ENCODE results near the gene KIFC1. TPM values are rescaled to one million over a fixed set of nuclear protein-coding genes. Genes with fewer than 3 reads are reported as not detected.

KIFC1 gene
- total and polyA plus RNA-seq, 2 donors (not counting 1 experiment from before 2014, with no cell fraction given), result 5.3 to 8.0 TPM

GRCh38 chr6:33417128-33417902, 25.7 kb downstream of the KIFC1 start:
- no peak overlapping the region for H2AFZ ChIP-seq (ENCODE audit: low read length)
- H3K9me3 ChIP-seq (ENCODE audit: control insufficient read depth, insufficient read depth, low read depth, low read length), result no peaks in the 10 kb centered on the region
- H3K79me2 ChIP-seq (ENCODE audit: control insufficient read depth, insufficient read depth, low read length), result peaks cover 55% of the 10 kb centered on the region
- peak overlapping the region; percentile 93 for H3K9ac ChIP-seq (ENCODE audit: insufficient read depth, low read length)
- H4K20me1 ChIP-seq (ENCODE audit: control insufficient read depth, extremely low read depth, insufficient read depth, low read length), result no peaks in the 10 kb centered on the region
- H3K27me3 ChIP-seq (ENCODE audit: control insufficient read depth, insufficient read depth, low read length), result no peaks in the 10 kb centered on the region
- H3K27ac ChIP-seq (ENCODE audit: insufficient read depth, low read length), result peak overlapping the region; percentile 100
- peak overlapping the region; percentile 85 for H3K4me2 ChIP-seq (ENCODE audit: extremely low read depth, insufficient read depth, low read length)
- TF ChIP-seq EZH2 (IDR thresholded peaks at IDR 0.05; ENCODE audit: low read length, missing control alignments), result no peak
- no peak for TF ChIP-seq CTCF (conservative IDR thresholded peaks at IDR 0.05 in 1 of 2, IDR thresholded peaks at IDR 0.05 in 1 of 2; ENCODE audit: low read depth in 1 of 2, low read length in 2 of 2)
- peaks cover 7% of the 10 kb centered on the region for H3K36me3 ChIP-seq (ENCODE audit: control insufficient read depth, insufficient read depth, low read length)
- peak overlapping the region; percentile 77 to 95 (median 83) for H3K4me3 ChIP-seq (replicated peaks in 1 of 4; ENCODE audit: control extremely low read depth in 1 of 4, insufficient read depth in 1 of 4, low read depth in 3 of 4, low read length in 4 of 4)
- peak; percentile 72 to 89 for DNase-seq (ENCODE audit: low read depth in 2 of 2)
- H3K4me1 ChIP-seq (ENCODE audit: control insufficient read depth, extremely low read depth, insufficient read depth, low read length), result peaks cover 24% of the 10 kb centered on the region

GRCh38 chr6:33417903-33418689, 26.5 kb downstream of the KIFC1 start, which contains the start of gene CUTA:
Gene CUTA (minus strand): TSS chr6:33418107. CDS start chr6:33418000, 107 bp downstream.
- Histone ChIP-seq H3K27me3 (ENCODE audit: control insufficient read depth, insufficient read depth, low read length) (no peaks in the 10 kb centered on the region), H3K9ac (ENCODE audit: insufficient read depth, low read length) (peak within 1 kb of the TSS; percentile 93), H2AFZ (ENCODE audit: low read length) (peak within 1 kb of the TSS; percentile 54), H3K4me2 (ENCODE audit: extremely low read depth, insufficient read depth, low read length) (peak within 1 kb of the TSS; percentile 94), H3K36me3 (ENCODE audit: control insufficient read depth, insufficient read depth, low read length) (peaks cover 7% of the 10 kb centered on the region), H4K20me1 (ENCODE audit: control insufficient read depth, extremely low read depth, insufficient read depth, low read length) (no peaks in the 10 kb centered on the region), H3K27ac (ENCODE audit: insufficient read depth, low read length) (peak within 1 kb of the TSS; percentile 100), H3K9me3 (ENCODE audit: control insufficient read depth, insufficient read depth, low read depth, low read length) (no peaks in the 10 kb centered on the region), H3K4me1 (ENCODE audit: control insufficient read depth, extremely low read depth, insufficient read depth, low read length) (peaks cover 24% of the 10 kb centered on the region), H3K4me3 (replicated peaks in 1 of 4; ENCODE audit: control extremely low read depth in 1 of 4, insufficient read depth in 1 of 4, low read depth in 3 of 4, low read length in 4 of 4) (peak within 1 kb of the TSS; percentile 77 to 95 (median 83)), H3K79me2 (ENCODE audit: control insufficient read depth, insufficient read depth, low read length) (peaks cover 49% of the 10 kb centered on the region)
- peak; percentile 10 to 19 for TF ChIP-seq CTCF (conservative IDR thresholded peaks at IDR 0.05 in 1 of 2, IDR thresholded peaks at IDR 0.05 in 1 of 2; ENCODE audit: low read depth in 1 of 2, low read length in 2 of 2)
- no peak for TF ChIP-seq EZH2 (IDR thresholded peaks at IDR 0.05; ENCODE audit: low read length, missing control alignments)
- peak; percentile 100 for DNase-seq (ENCODE audit: low read depth in 2 of 2)

- peaks cover 24% of the 10 kb centered on the region for H3K4me1 ChIP-seq (ENCODE audit: control insufficient read depth, extremely low read depth, insufficient read depth, low read length)
- peak overlapping the region; percentile 75 for H3K9ac ChIP-seq (ENCODE audit: insufficient read depth, low read length)
- H3K27ac ChIP-seq (ENCODE audit: insufficient read depth, low read length), result peak overlapping the region; percentile 100
- peaks cover 43% of the 10 kb centered on the region for H3K79me2 ChIP-seq (ENCODE audit: control insufficient read depth, insufficient read depth, low read length)
- peaks cover 9% of the 10 kb centered on the region for H3K36me3 ChIP-seq (ENCODE audit: control insufficient read depth, insufficient read depth, low read length)
- no peaks in the 10 kb centered on the region for H3K9me3 ChIP-seq (ENCODE audit: control insufficient read depth, insufficient read depth, low read depth, low read length)
- H4K20me1 ChIP-seq (ENCODE audit: control insufficient read depth, extremely low read depth, insufficient read depth, low read length), result no peaks in the 10 kb centered on the region
- peak in 1 of 2 donors; percentile 36 for DNase-seq (ENCODE audit: low read depth in 2 of 2)
- H3K4me3 ChIP-seq (replicated peaks in 1 of 4; ENCODE audit: control extremely low read depth in 1 of 4, insufficient read depth in 1 of 4, low read depth in 3 of 4, low read length in 4 of 4), result peak overlapping the region; percentile 25 to 53 (median 40)
- H2AFZ ChIP-seq (ENCODE audit: low read length), result peak overlapping the region; percentile 54
- TF ChIP-seq CTCF (conservative IDR thresholded peaks at IDR 0.05 in 1 of 2, IDR thresholded peaks at IDR 0.05 in 1 of 2; ENCODE audit: low read depth in 1 of 2, low read length in 2 of 2) (no peak), EZH2 (IDR thresholded peaks at IDR 0.05; ENCODE audit: low read length, missing control alignments) (no peak)
- no peaks in the 10 kb centered on the region for H3K27me3 ChIP-seq (ENCODE audit: control insufficient read depth, insufficient read depth, low read length)
- peak overlapping the region; percentile 94 for H3K4me2 ChIP-seq (ENCODE audit: extremely low read depth, insufficient read depth, low read length)
Observed at GRCh38 chr6:33418690-33419291, 27.2 kb downstream of the KIFC1 start.
